ENCODE data around the gene FHIP1B. TPM values are rescaled to one million over a fixed set of nuclear protein-coding genes. Genes with fewer than 3 reads are reported as not detected.

The FHIP1B gene
- total RNA-seq, 1 donor from 2014 or later: 47.0 TPM

DNA sequence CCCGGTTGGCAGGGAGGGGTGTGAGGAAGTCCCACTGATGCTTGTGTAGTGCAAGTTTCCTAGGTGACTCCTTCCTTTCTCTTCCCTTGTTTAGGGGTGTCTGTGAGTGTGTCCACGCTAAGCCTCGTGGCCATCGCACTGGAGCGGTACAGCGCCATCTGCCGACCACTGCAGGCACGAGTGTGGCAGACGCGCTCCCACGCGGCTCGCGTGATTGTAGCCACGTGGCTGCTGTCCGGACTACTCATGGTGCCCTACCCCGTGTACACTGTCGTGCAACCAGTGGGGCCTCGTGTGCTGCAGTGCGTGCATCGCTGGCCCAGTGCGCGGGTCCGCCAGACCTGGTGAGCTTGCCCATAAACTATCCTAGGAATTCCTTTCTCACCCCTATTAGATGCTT is 35.6 kb upstream of the FHIP1B start:
- no peaks in the 10 kb centered on the region for H3K36me3 Mint-ChIP-seq
- no peak for DNase-seq (ENCODE audit: low spot score in 2 of 2, unreplicated experiment in 2 of 2)
- no peak overlapping the region for H3K27ac Mint-ChIP-seq
- H3K27me3 Mint-ChIP-seq (ENCODE audit: low read depth): no peaks in the 10 kb centered on the region
- peaks cover 5% of the 10 kb centered on the region for H3K4me1 Mint-ChIP-seq
- H3K9me3 Mint-ChIP-seq: no peaks in the 10 kb centered on the region
- TF ChIP-seq, protein P1, sequence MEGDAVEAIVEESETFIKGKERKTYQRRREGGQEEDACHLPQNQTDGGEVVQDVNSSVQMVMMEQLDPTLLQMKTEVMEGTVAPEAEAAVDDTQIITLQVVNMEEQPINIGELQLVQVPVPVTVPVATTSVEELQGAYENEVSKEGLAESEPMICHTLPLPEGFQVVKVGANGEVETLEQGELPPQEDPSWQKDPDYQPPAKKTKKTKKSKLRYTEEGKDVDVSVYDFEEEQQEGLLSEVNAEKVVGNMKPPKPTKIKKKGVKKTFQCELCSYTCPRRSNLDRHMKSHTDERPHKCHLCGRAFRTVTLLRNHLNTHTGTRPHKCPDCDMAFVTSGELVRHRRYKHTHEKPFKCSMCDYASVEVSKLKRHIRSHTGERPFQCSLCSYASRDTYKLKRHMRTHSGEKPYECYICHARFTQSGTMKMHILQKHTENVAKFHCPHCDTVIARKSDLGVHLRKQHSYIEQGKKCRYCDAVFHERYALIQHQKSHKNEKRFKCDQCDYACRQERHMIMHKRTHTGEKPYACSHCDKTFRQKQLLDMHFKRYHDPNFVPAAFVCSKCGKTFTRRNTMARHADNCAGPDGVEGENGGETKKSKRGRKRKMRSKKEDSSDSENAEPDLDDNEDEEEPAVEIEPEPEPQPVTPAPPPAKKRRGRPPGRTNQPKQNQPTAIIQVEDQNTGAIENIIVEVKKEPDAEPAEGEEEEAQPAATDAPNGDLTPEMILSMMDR (IDR thresholded peaks at IDR 0.05; ENCODE audit: unreplicated experiment): no peak
- no peak overlapping the region for H3K4me3 Mint-ChIP-seq

DNA sequence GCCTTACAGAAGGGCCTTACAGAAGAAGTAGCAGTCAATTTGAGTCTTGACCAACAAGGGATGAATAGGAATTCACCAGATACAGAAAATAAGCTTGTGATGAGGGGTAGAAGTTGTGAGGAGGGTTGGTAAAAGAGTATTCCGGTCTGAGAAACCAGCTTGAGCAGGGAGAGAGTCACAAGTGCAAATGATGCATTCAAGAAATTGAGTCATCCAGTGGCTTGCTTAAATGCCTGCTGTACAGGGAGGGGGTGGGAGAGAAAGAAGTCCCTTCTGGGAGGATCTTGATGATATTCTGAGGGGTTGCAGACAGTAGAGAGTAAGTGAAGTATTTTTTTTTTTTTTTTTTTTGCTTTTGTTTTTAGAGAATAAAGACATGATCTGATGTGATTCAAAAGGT is 34.4 kb upstream of the FHIP1B start:
- Mint-ChIP-seq H3K27ac (no peak overlapping the region), H3K4me3 (no peak overlapping the region), H3K4me1 (peaks cover 5% of the 10 kb centered on the region), H3K9me3 (no peaks in the 10 kb centered on the region), H3K27me3 (ENCODE audit: low read depth) (no peaks in the 10 kb centered on the region), H3K36me3 (no peaks in the 10 kb centered on the region)
- TF ChIP-seq, protein P1 (IDR thresholded peaks at IDR 0.05; ENCODE audit: unreplicated experiment): no peak
- DNase-seq (ENCODE audit: low spot score in 2 of 2, unreplicated experiment in 2 of 2): no peak

DNA sequence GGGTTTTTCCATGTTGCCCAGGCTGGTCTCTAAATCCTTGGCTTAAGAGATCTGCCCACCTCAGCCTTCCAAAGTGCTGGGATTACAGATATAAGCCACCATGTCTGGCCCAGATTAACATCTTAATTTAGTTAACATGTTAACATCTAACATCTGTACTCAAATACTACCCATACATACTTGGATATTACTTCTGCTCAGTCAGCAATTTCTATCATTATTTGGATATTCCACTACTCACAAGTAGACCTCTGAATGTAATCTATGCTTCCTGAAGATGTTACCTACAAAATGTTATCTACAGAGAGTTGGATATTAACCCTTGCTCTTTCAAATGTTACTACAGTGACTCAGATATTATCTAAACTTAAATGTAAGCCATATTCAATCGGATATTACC is 29.2 kb upstream of the FHIP1B start:
- H3K4me3 Mint-ChIP-seq: no peak overlapping the region
- H3K9me3 Mint-ChIP-seq: no peaks in the 10 kb centered on the region
- no peaks in the 10 kb centered on the region for H3K36me3 Mint-ChIP-seq
- TF ChIP-seq, protein P1 (IDR thresholded peaks at IDR 0.05; ENCODE audit: unreplicated experiment): no peak
- peaks cover 6% of the 10 kb centered on the region for H3K4me1 Mint-ChIP-seq
- no peak for DNase-seq (ENCODE audit: low spot score in 2 of 2, unreplicated experiment in 2 of 2)
- no peak overlapping the region for H3K27ac Mint-ChIP-seq
- H3K27me3 Mint-ChIP-seq (ENCODE audit: low read depth): peaks cover 8% of the 10 kb centered on the region

DNA sequence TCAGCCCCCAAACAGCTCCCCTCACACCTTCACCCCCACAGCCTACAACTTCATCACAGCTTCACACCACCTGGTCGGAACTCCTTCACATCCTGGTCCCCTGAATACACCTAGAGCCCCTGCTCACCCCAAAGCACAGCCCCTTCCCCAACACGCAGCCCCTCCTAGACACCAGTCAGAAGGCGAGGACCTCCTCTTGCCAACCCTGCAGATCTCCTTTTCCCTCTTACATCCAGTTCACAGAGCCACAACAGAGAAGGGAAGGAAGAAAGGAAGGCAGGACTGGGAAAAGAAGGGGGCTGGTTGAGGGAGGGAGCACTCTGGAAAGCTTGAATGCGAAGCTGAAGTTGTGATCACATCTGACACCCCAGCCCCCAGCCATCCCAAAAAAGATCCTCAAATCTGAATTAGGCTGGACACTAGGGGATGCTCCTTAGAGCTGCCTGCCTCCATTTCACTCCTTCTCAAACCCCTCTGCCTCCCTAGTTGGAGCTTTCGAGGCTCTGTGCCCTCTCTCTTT is 25.8 kb upstream of the FHIP1B start:
- Mint-ChIP-seq H3K36me3 (no peaks in the 10 kb centered on the region), H3K27ac (no peak overlapping the region), H3K27me3 (ENCODE audit: low read depth) (peaks cover 14% of the 10 kb centered on the region), H3K9me3 (no peaks in the 10 kb centered on the region), H3K4me1 (peaks cover 9% of the 10 kb centered on the region), H3K4me3 (no peak overlapping the region)
- TF ChIP-seq, protein P1 (IDR thresholded peaks at IDR 0.05; ENCODE audit: unreplicated experiment): no peak
- no peak for DNase-seq (ENCODE audit: low spot score in 2 of 2, unreplicated experiment in 2 of 2)

DNA sequence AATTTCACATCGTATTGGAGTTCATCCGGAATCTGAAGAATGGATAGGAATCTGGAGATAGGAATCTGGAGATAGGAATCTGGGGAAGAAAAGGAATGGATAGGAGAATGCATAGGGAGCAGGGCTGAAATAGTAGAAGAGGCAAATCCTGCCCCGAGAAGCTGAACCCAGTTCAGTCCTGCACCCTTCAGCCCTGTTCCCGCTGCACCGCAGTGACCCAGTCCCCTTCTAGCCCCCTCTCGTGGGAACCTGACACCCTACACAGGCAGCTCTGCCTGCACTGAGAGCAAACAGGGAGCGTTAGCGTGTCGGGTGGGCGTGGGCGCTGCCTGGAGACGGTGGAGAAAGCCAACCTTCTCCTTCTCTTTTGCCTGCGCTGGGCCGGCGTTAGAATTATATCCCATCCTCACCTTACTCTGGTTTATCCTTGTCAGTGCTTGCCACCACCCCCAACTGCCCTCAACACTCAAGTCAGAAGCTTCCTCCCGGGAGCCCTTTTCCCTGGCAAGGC is 24.2 kb upstream of the FHIP1B start:
- TF ChIP-seq, protein P1 (IDR thresholded peaks at IDR 0.05; ENCODE audit: unreplicated experiment): no peak
- peak overlapping the region; percentile 62 for H3K4me3 Mint-ChIP-seq
- H3K9me3 Mint-ChIP-seq: no peaks in the 10 kb centered on the region
- peaks cover 14% of the 10 kb centered on the region for H3K27me3 Mint-ChIP-seq (ENCODE audit: low read depth)
- H3K4me1 Mint-ChIP-seq: peaks cover 9% of the 10 kb centered on the region
- H3K27ac Mint-ChIP-seq: no peak overlapping the region
- DNase-seq (ENCODE audit: low spot score in 2 of 2, unreplicated experiment in 2 of 2): no peak
- H3K36me3 Mint-ChIP-seq: no peaks in the 10 kb centered on the region

DNA sequence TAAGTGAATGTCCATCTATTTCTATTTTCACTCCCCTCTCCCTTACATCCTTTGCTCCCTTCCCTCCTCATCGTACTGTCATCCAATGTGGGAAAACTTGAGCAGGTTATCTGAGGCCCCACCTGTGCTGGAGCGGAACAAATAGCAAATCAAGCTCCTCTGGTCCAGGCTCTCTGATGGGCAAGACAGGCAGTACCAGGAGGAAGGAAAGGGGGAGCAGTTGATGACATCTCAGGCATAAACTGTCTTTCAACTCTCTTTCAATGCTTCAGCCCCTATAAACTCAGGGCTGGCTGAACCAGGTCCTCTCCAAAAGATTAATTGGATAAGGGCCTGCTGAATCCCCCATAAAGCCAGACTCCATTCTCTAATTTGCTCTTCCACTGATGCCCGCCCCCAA is 23.7 kb upstream of the FHIP1B start:
- Mint-ChIP-seq H3K27me3 (ENCODE audit: low read depth) (peaks cover 14% of the 10 kb centered on the region), H3K4me1 (peaks cover 9% of the 10 kb centered on the region), H3K27ac (no peak overlapping the region), H3K4me3 (no peak overlapping the region), H3K36me3 (no peaks in the 10 kb centered on the region), H3K9me3 (no peaks in the 10 kb centered on the region)
- TF ChIP-seq, protein P1 (IDR thresholded peaks at IDR 0.05; ENCODE audit: unreplicated experiment): no peak
- no peak for DNase-seq (ENCODE audit: low spot score in 2 of 2, unreplicated experiment in 2 of 2)
